Raji (cell line): ENCODE results near the gene ARHGEF37.

Experiments
- POLR2A ChIP-seq: IDR thresholded peaks from 2 replicates; pipeline ENCODE4 v1.6.1; 2011; ENCODE audit warnings: low read depth, low read length, control low read depth; ENCODE audit not compliant: insufficient read depth

ARHGEF37 gene

GRCh38 chr5:149581192-149581861 is at the start of gene ARHGEF37:
ARHGEF37 (plus strand) TSS chr5:149581498; CDS start chr5:149597770, 16,272 bp downstream.
- TF ChIP-seq POLR2A = no peak

- no peak for TF ChIP-seq POLR2A
Measured at GRCh38 chr5:149532413-149532812, 48.9 kb upstream of the ARHGEF37 start.

GRCh38 chr5:149537374-149537975 is 43.8 kb upstream of the ARHGEF37 start:
- TF ChIP-seq POLR2A = no peak

- no peak for TF ChIP-seq POLR2A
Measured at GRCh38 chr5:149540089-149540488, 41.2 kb upstream of the ARHGEF37 start.

- TF ChIP-seq POLR2A = no peak
Measured at GRCh38 chr5:149541893-149542292, 39.4 kb upstream of the ARHGEF37 start.

- no peak for TF ChIP-seq POLR2A
Measured at GRCh38 chr5:149543361-149544027, 37.8 kb upstream of the ARHGEF37 start.

- no peak for TF ChIP-seq POLR2A
Measured at GRCh38 chr5:149544028-149544420, 37.3 kb upstream of the ARHGEF37 start.

- TF ChIP-seq POLR2A = no peak
Measured at GRCh38 chr5:149545327-149545726, 36.0 kb upstream of the ARHGEF37 start.

GRCh38 chr5:149546974-149547373 is 34.3 kb upstream of the ARHGEF37 start:
- no peak for TF ChIP-seq POLR2A

GRCh38 chr5:149549461-149550267 is 31.6 kb upstream of the ARHGEF37 start:
- no peak for TF ChIP-seq POLR2A

GRCh38 chr5:149550268-149550583 is 31.1 kb upstream of the ARHGEF37 start:
- no peak for TF ChIP-seq POLR2A

- no peak for TF ChIP-seq POLR2A
Measured at GRCh38 chr5:149550594-149551226, 30.6 kb upstream of the ARHGEF37 start.

- TF ChIP-seq POLR2A = peak; percentile 94
Measured at GRCh38 chr5:149551227-149552037, 29.9 kb upstream of the ARHGEF37 start, which contains the start of gene CSNK1A1. CSNK1A1 (minus strand) TSS chr5:149551439; CDS start chr5:149550964, 475 bp downstream.

- no peak for TF ChIP-seq POLR2A
Measured at GRCh38 chr5:149552038-149552494, 29.2 kb upstream of the ARHGEF37 start.
